Measurements from ENCODE around the gene TOB1. TPM values are rescaled to one million over a fixed set of nuclear protein-coding genes. Genes with fewer than 3 reads are reported as not detected.

The TOB1 gene
- total RNA-seq, 2 experiments from 2014 or later = 121 to 124 TPM

DNA sequence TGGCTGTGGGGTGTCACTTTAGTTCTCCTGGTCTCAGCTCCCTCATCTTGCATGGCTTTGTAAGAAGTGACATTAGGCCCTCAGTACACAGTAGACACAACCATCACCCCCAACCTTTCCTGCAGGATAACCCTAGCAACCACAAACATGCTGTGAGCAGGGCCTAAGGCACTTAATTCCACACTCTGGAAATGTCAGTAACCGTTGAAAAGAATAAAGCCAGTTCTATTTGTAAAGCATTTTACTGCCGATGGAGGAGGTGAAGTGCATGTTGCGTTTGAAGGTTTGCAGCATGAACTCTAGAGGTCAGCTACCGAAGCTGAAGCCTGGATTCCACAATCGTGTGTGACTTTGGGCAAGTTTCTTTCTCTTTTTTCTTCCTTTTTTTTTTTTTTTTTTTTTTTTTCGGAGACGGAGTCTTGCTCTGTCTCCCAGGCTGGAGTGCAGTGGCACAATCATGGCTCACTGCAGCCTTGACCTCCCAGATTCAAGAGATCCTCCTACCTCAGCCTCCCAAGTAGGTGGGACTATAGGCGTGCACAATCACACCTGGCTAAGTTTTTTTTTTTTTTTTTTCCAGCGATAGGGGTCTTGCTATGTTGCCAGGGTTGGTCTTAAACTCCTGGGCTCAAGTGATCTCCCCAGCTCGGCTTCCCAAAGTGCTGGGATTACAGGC is 26.1 kb upstream of the TOB1 start:
- Mint-ChIP-seq H3K9me3 (no peaks in the 10 kb centered on the region), H3K27ac (no peak overlapping the region), H3K36me3 (ENCODE audit: low read depth) (peaks cover 3% of the 10 kb centered on the region), H3K4me3 (no peak overlapping the region), H3K27me3 (peaks cover 9% of the 10 kb centered on the region), H3K4me1 (peaks cover 15% of the 10 kb centered on the region)
- DNase-seq = no peak
- POLR2A ChIA-PET = interaction anchor here (1.4 to 1.7 kb wide), 2 partner anchors 26 to 64 kb away, joined by 3 to 8 read pairs; partner anchors contain the start of gene TOB1
- CTCF ChIA-PET = interaction anchor here (0.7 kb wide), 1 partner anchor 413 kb away, joined by 3 read pairs; no protein-coding TSS in a partner anchor

DNA sequence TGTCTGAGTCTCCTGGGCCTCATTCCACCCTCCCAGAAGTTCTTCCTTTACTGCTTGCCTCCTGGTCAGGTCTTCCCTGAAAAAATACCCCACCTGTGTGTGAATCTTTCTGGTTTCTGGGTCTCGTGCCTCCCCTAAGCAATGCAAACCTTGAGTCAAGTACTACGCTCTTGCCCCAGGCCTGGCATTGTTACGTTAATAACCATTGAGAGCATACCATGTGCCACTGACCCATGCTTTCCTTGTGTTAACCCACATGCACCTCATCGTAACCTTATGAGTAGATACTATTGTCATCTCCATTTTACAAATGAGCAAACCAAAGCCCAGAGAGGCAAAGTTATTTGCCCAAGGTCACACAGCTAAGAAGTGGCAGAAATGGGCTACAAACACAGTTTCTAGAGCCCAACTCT is 25.4 kb upstream of the TOB1 start:
- no peak overlapping the region for H3K4me3 Mint-ChIP-seq
- peaks cover 22% of the 10 kb centered on the region for H3K4me1 Mint-ChIP-seq
- no peak for DNase-seq
- H3K36me3 Mint-ChIP-seq (ENCODE audit: low read depth) = peaks cover 3% of the 10 kb centered on the region
- H3K27ac Mint-ChIP-seq = no peak overlapping the region
- peaks cover 9% of the 10 kb centered on the region for H3K27me3 Mint-ChIP-seq
- no peaks in the 10 kb centered on the region for H3K9me3 Mint-ChIP-seq
- ChIA-PET CTCF (interaction anchor here (0.7 kb wide), 1 partner anchor 412 kb away, joined by 3 read pairs; no protein-coding TSS in a partner anchor), POLR2A (interaction anchor here (1.4 to 1.7 kb wide), 2 partner anchors 25 to 65 kb away, joined by 3 to 8 read pairs; partner anchors contain the start of gene TOB1)

DNA sequence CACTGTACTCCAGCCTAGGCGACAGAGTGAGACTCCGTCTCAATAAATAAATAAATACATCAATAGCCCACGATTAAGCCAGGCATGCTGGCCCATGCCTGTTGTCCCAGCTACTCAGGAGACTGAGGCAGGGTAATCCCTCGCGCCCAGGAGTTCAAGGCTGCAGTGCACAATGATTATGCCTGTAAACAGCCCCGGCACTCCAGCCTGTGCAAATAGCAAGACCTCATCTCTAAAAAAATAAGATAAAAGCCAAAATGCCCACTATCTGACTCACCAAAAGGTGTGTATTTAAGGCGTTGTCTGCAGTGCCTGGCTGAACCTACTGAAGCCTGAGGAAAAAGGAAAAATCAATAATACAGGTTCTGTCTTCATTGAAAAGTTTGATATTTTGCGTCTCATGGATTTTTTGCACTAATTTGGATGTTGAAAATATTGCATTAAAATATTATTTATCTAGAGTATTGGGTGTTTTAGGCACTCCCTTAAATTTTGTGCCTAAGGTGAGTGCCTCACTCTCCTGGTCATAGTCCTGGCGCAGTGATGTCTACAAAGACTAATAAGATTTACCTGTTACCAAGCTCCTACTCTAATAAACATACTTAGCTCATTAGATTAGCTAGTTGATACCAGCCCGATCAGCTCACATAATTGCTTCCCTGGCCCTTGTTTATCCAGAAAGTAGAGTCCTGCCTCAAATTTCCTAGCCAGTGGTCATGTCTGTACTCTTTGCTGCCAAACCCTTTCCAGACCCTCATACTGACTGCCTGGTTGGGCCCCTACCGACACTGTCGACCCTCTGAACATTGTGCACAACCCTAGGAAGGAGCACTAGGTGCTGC is 24.7 kb upstream of the TOB1 start:
- Mint-ChIP-seq H3K4me3 (no peak overlapping the region), H3K9me3 (no peaks in the 10 kb centered on the region), H3K4me1 (peaks cover 26% of the 10 kb centered on the region), H3K36me3 (ENCODE audit: low read depth) (peaks cover 3% of the 10 kb centered on the region), H3K27me3 (peaks cover 9% of the 10 kb centered on the region), H3K27ac (no peak overlapping the region)
- POLR2A ChIA-PET = interaction anchor here (1.4 to 2.8 kb wide), 2 partner anchors 25 to 66 kb away, joined by 3 to 14 read pairs; partner anchors contain the start of gene TOB1
- DNase-seq = no peak
- CTCF ChIA-PET = no interaction called here

DNA sequence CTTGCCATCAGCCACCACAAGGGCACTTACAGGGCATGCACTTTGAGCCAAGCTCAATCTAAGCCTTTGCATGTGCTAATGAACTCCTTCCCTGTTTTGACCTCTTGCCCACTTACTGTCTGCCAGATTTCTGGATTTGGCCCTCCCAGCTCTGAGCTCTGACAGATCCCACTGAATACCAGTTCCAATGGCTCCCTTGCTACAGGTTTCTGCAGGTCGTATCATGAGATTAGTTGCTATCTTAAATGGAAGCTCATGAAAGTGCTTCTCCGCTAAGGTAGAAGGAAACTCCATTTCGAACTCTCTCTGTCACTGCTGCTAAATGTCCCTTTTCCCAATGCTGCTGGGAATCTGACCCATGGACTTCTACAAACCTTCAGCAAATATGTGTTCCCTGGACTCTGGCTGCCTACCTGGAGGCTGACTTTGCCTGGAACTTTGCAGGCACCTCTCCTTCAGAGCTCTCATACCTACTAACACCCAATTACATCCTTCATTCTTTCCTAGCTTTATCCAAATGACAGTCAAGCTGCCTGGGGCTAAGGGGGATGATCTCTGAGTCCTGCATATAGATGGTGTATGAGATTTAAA is 23.5 kb upstream of the TOB1 start:
- DNase-seq = no peak
- ChIA-PET POLR2A (interaction anchor here (1.4 to 2.8 kb wide), 2 partner anchors 24 to 42 kb away, joined by 3 to 14 read pairs; partner anchors contain the start of gene TOB1), CTCF (interaction anchor here (1.8 kb wide), 1 partner anchor 56 kb away, joined by 4 read pairs; no protein-coding TSS in a partner anchor)
- peaks cover 9% of the 10 kb centered on the region for H3K27me3 Mint-ChIP-seq
- H3K4me3 Mint-ChIP-seq = no peak overlapping the region
- H3K27ac Mint-ChIP-seq = no peak overlapping the region
- peaks cover 27% of the 10 kb centered on the region for H3K4me1 Mint-ChIP-seq
- no peaks in the 10 kb centered on the region for H3K9me3 Mint-ChIP-seq
- H3K36me3 Mint-ChIP-seq (ENCODE audit: low read depth) = peaks cover 3% of the 10 kb centered on the region

DNA sequence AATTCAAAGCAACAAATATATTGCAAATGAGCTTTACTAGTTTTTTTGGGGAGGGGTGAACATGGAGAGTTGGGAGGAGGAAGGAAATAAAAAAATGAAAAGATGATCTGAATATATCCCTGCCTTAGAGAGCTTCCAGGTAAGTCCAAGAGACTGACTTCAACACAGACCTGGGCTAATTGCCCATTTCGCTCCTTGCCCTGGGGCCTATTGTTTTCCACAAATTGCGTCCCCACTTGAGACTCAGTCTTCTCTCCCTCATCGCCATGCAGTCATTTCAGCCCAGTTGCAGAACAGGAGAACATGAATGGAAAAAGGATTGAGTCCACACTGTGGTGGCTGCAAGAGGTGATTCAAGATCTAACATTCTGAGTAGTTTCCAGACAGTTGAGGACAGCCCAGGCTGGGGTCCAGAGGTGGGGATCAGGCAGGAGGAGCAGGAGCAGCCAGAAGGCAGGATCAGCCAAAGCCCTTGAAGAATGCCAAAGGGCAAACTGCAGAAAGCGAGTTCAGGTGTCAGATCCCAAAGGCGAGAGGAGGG is 21.6 kb upstream of the TOB1 start:
- POLR2A ChIA-PET = interaction anchor here (0.9 to 2.4 kb wide), 15 partner anchors 9 to 62 kb away, joined by 3 to 53 read pairs (median 4); partner anchors contain the start of gene TOB1
- CTCF ChIA-PET = interaction anchor here (0.6 to 2.4 kb wide), 6 partner anchors 9 to 174 kb away, joined by 3 to 7 read pairs (median 4); no protein-coding TSS in a partner anchor
- DNase-seq = no peak
- no peaks in the 10 kb centered on the region for H3K9me3 Mint-ChIP-seq
- H3K27ac Mint-ChIP-seq = peak overlapping the region; percentile 11
- H3K36me3 Mint-ChIP-seq (ENCODE audit: low read depth) = peaks cover 3% of the 10 kb centered on the region
- H3K4me1 Mint-ChIP-seq = peaks cover 36% of the 10 kb centered on the region
- peaks cover 9% of the 10 kb centered on the region for H3K27me3 Mint-ChIP-seq
- no peak overlapping the region for H3K4me3 Mint-ChIP-seq

DNA sequence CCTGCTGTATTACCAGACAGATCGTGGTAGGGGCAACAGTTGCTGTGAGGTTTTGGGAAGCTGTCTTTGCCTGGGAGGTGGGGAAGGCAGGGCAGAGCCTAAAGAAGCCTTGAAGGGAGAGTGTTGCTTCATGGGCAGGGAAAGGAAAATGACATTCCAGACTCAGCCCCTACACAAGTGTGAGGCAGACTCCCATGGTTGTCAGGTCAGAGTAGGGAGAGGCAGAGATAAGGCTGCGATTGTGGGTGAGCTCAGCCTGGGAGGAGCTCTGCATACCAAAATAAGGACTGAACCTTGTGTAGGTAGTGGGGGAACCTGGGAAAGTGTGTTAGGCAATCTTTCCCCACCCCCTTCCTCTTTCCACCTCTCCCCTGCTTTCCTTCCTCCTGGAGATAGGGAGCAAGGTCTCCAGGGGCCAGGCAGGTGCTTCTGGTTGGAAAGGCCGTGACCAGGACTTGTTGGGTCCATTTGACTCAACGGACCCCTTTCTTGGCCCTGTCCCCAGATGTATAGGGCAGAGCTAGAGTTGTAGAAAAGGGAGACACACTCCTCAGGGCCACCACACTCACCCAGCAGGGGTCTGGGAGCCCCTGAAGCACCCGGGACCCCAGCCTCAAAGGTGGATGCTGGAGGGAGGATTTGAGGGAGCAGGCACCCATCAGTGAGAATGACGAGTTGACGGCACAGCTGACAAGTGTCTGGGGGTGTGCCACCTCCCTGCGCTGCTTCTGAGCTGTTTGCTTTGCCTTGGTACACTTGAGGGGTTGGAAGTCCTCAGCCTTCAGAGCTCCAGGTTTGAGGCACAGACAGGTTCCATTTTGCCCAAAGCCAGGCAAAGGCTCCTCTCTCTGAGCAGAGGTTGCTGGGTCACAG is 18.5 kb upstream of the TOB1 start:
- H3K4me1 Mint-ChIP-seq = peaks cover 43% of the 10 kb centered on the region
- H3K36me3 Mint-ChIP-seq (ENCODE audit: low read depth) = peaks cover 3% of the 10 kb centered on the region
- H3K27me3 Mint-ChIP-seq = peaks cover 6% of the 10 kb centered on the region
- H3K4me3 Mint-ChIP-seq = no peak overlapping the region
- ChIA-PET POLR2A (interaction anchor here (1.0 to 6.6 kb wide), 5 partner anchors 12 to 60 kb away, joined by 3 to 45 read pairs (median 5); partner anchors contain the start of gene TOB1), CTCF (interaction anchor here (0.7 to 2.2 kb wide), 5 partner anchors 18 to 73 kb away, joined by 3 to 8 read pairs (median 4); partner anchors contain the start of gene TOB1)
- no peak overlapping the region for H3K27ac Mint-ChIP-seq
- peaks cover 3% of the 10 kb centered on the region for H3K9me3 Mint-ChIP-seq
- no peak for DNase-seq

- POLR2A ChIA-PET = interaction anchor here (1.2 to 6.6 kb wide), 4 partner anchors 11 to 61 kb away, joined by 3 to 45 read pairs (median 7); partner anchors contain the start of gene TOB1
- no peak overlapping the region for H3K4me3 Mint-ChIP-seq
- H3K9me3 Mint-ChIP-seq = peaks cover 3% of the 10 kb centered on the region
- CTCF ChIA-PET = interaction anchor here (1.0 to 2.2 kb wide), 3 partner anchors 21 to 74 kb away, joined by 4 to 8 read pairs (median 5); no protein-coding TSS in a partner anchor
- H3K27me3 Mint-ChIP-seq = peaks cover 2% of the 10 kb centered on the region
- DNase-seq = no peak
- H3K4me1 Mint-ChIP-seq = peaks cover 39% of the 10 kb centered on the region
- no peaks in the 10 kb centered on the region for H3K36me3 Mint-ChIP-seq (ENCODE audit: low read depth)
- H3K27ac Mint-ChIP-seq = no peak overlapping the region
Measured at GRCh38 chr17:50883850-50884438, 17.8 kb upstream of the TOB1 start.

- Mint-ChIP-seq H3K27ac (no peak overlapping the region), H3K4me1 (peaks cover 34% of the 10 kb centered on the region), H3K36me3 (ENCODE audit: low read depth) (no peaks in the 10 kb centered on the region), H3K9me3 (peaks cover 3% of the 10 kb centered on the region), H3K4me3 (no peak overlapping the region), H3K27me3 (peaks cover 4% of the 10 kb centered on the region)
- POLR2A ChIA-PET = interaction anchor here (6.6 kb wide), 1 partner anchor 16 kb away, joined by 45 read pairs; the partner anchor contains the start of gene TOB1
- no peak for DNase-seq
- CTCF ChIA-PET = no interaction called here
Measured at GRCh38 chr17:50882851-50883250, 16.7 kb upstream of the TOB1 start.

DNA sequence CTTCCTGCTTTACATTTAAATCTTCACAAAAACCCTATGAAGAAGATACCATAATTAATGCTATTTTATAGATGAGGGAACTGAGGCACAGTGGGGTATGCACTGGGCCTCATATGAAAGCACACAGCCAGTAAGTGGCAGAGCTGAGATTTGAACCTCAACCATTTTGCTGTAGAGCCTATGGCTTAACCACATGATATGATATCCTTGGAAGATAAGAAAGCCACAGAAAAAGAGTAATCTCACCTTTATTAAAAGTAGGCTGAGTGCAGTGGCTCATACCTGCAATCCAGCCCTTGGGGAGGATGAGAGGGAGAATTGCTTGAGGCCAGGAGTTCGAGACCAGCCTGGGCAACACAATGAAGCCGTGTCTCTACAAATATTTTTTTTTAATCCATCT is 15.0 kb upstream of the TOB1 start:
- Mint-ChIP-seq H3K27ac (no peak overlapping the region), H3K36me3 (ENCODE audit: low read depth) (no peaks in the 10 kb centered on the region), H3K4me1 (peaks cover 17% of the 10 kb centered on the region), H3K4me3 (no peak overlapping the region), H3K27me3 (peaks cover 8% of the 10 kb centered on the region), H3K9me3 (peaks cover 3% of the 10 kb centered on the region)
- DNase-seq = no peak
- ChIA-PET CTCF (no interaction called here), POLR2A (interaction anchor here (1.0 to 6.6 kb wide), 2 partner anchors 15 to 38 kb away, joined by 3 to 45 read pairs; partner anchors contain the start of gene TOB1)

- ChIA-PET POLR2A (interaction anchor here (0.8 to 3.5 kb wide), 4 partner anchors 8 to 30 kb away, joined by 3 to 31 read pairs (median 3); partner anchors contain the start of gene TOB1), CTCF (interaction anchor here (1.2 to 2.1 kb wide), 3 partner anchors 9 to 27 kb away, joined by 4 to 7 read pairs (median 5); no protein-coding TSS in a partner anchor)
- Mint-ChIP-seq H3K36me3 (ENCODE audit: low read depth) (peaks cover 3% of the 10 kb centered on the region), H3K27me3 (peaks cover 14% of the 10 kb centered on the region), H3K4me3 (no peak overlapping the region), H3K4me1 (peaks cover 16% of the 10 kb centered on the region), H3K9me3 (peaks cover 3% of the 10 kb centered on the region), H3K27ac (no peak overlapping the region)
- DNase-seq = no peak
Measured at GRCh38 chr17:50879086-50879485, 12.9 kb upstream of the TOB1 start.

GRCh38 chr17:50877838-50878237 is 11.7 kb upstream of the TOB1 start:
- H3K27ac Mint-ChIP-seq = no peak overlapping the region
- peaks cover 16% of the 10 kb centered on the region for H3K27me3 Mint-ChIP-seq
- H3K4me3 Mint-ChIP-seq = no peak overlapping the region
- H3K36me3 Mint-ChIP-seq (ENCODE audit: low read depth) = peaks cover 3% of the 10 kb centered on the region
- H3K4me1 Mint-ChIP-seq = peaks cover 21% of the 10 kb centered on the region
- ChIA-PET CTCF (interaction anchor here (1.1 to 2.1 kb wide), 4 partner anchors 10 to 32 kb away, joined by 4 to 7 read pairs (median 4); no protein-coding TSS in a partner anchor), POLR2A (interaction anchor here (3.5 kb wide), 1 partner anchor 11 kb away, joined by 31 read pairs; the partner anchor contains the start of gene TOB1)
- peaks cover 3% of the 10 kb centered on the region for H3K9me3 Mint-ChIP-seq
- no peak for DNase-seq
